ENCODE data around the gene ADAMTS17. TPM values are rescaled to one million over a fixed set of nuclear protein-coding genes. Genes with fewer than 3 reads are reported as not detected.

The ADAMTS17 gene
- total RNA-seq (10 to 100 TPM; 19.7 to 20.6 TPM), polyA plus RNA-seq (ENCODE audit: insufficient read length in 2 of 2) (10 to 100 TPM; 10.5 to 16.1 TPM)
- long read RNA-seq, donor 1: 0 reads
- long read RNA-seq, donor 2: 0 reads
- long read RNA-seq, donor 3: 0 reads
- long read RNA-seq, donor 4: 0 reads

- no peaks in the 10 kb centered on the region for H3K9me3 ChIP-seq (ENCODE audit: control insufficient read depth, insufficient read depth, low read length)
- peak within 1 kb of the TSS; percentile 58 for H3K4me3 ChIP-seq (ENCODE audit: low read depth, low read length)
- peaks cover 5% of the 10 kb centered on the region for H3K27me3 ChIP-seq (ENCODE audit: control insufficient read depth, insufficient read depth, low read length)
- H3K4me1 ChIP-seq (ENCODE audit: control insufficient read depth, insufficient read depth, low read length): peaks cover 15% of the 10 kb centered on the region
- WGBS (ENCODE audit: insufficient coverage): under 1% methylated on average over 46 of the region's 59 CpGs
- DNase-seq (ENCODE audit: low read depth in 4 of 6, low spot score in 6 of 6): peak; percentile 90 to 99 (median 93)
- H3K36me3 ChIP-seq (ENCODE audit: control insufficient read depth, insufficient read depth, low read length): no peaks in the 10 kb centered on the region
- H3K27ac ChIP-seq (ENCODE audit: low read depth, low read length): no peak within 1 kb of the TSS
Observed at GRCh38 chr15:100341750-100342560, at the start of gene ADAMTS17. Gene ADAMTS17 (minus strand): TSS chr15:100341975. CDS start chr15:100341899, 76 bp downstream.

- H3K27ac ChIP-seq (ENCODE audit: low read depth, low read length): no peak overlapping the region
- H3K27me3 ChIP-seq (ENCODE audit: control insufficient read depth, insufficient read depth, low read length): no peaks in the 10 kb centered on the region
- peaks cover 17% of the 10 kb centered on the region for H3K9me3 ChIP-seq (ENCODE audit: control insufficient read depth, insufficient read depth, low read length)
- no peaks in the 10 kb centered on the region for H3K4me1 ChIP-seq (ENCODE audit: control insufficient read depth, insufficient read depth, low read length)
- no peak overlapping the region for H3K4me3 ChIP-seq (ENCODE audit: low read depth, low read length)
- H3K36me3 ChIP-seq (ENCODE audit: control insufficient read depth, insufficient read depth, low read length): no peaks in the 10 kb centered on the region
- DNase-seq (ENCODE audit: low read depth in 4 of 6, low spot score in 6 of 6): no peak
- 80% methylated on average over 1 of the region's 3 CpGs for WGBS (ENCODE audit: insufficient coverage)
Observed at GRCh38 chr15:100385300-100386050, 43.7 kb upstream of the ADAMTS17 start.

- Histone ChIP-seq H3K36me3 (ENCODE audit: control insufficient read depth, insufficient read depth, low read length) (no peaks in the 10 kb centered on the region), H3K27ac (ENCODE audit: low read depth, low read length) (no peak overlapping the region), H3K9me3 (ENCODE audit: control insufficient read depth, insufficient read depth, low read length) (peaks cover 14% of the 10 kb centered on the region), H3K4me3 (ENCODE audit: low read depth, low read length) (no peak overlapping the region), H3K4me1 (ENCODE audit: control insufficient read depth, insufficient read depth, low read length) (no peaks in the 10 kb centered on the region), H3K27me3 (ENCODE audit: control insufficient read depth, insufficient read depth, low read length) (no peaks in the 10 kb centered on the region)
- DNase-seq (ENCODE audit: low read depth in 4 of 6, low spot score in 6 of 6): no peak
- 78% methylated on average over 10 of the region's 10 CpGs for WGBS (ENCODE audit: insufficient coverage)
Observed at GRCh38 chr15:100384108-100384410, 42.3 kb upstream of the ADAMTS17 start.

GRCh38 chr15:100383302-100384107 is 41.7 kb upstream of the ADAMTS17 start:
- Histone ChIP-seq H3K9me3 (ENCODE audit: control insufficient read depth, insufficient read depth, low read length) (peaks cover 12% of the 10 kb centered on the region), H3K4me1 (ENCODE audit: control insufficient read depth, insufficient read depth, low read length) (no peaks in the 10 kb centered on the region), H3K27ac (ENCODE audit: low read depth, low read length) (no peak overlapping the region), H3K36me3 (ENCODE audit: control insufficient read depth, insufficient read depth, low read length) (no peaks in the 10 kb centered on the region), H3K4me3 (ENCODE audit: low read depth, low read length) (no peak overlapping the region), H3K27me3 (ENCODE audit: control insufficient read depth, insufficient read depth, low read length) (no peaks in the 10 kb centered on the region)
- peak in 4 of 6 donors; percentile 3 to 47 (median 12) for DNase-seq (ENCODE audit: low read depth in 4 of 6, low spot score in 6 of 6)
- 12% methylated on average over 3 of the region's 3 CpGs for WGBS (ENCODE audit: insufficient coverage)

GRCh38 chr15:100373942-100374341 is 32.2 kb upstream of the ADAMTS17 start:
- Histone ChIP-seq H3K27ac (ENCODE audit: low read depth, low read length) (no peak overlapping the region), H3K4me1 (ENCODE audit: control insufficient read depth, insufficient read depth, low read length) (peaks cover 5% of the 10 kb centered on the region), H3K27me3 (ENCODE audit: control insufficient read depth, insufficient read depth, low read length) (peaks cover 25% of the 10 kb centered on the region), H3K9me3 (ENCODE audit: control insufficient read depth, insufficient read depth, low read length) (no peaks in the 10 kb centered on the region), H3K4me3 (ENCODE audit: low read depth, low read length) (no peak overlapping the region), H3K36me3 (ENCODE audit: control insufficient read depth, insufficient read depth, low read length) (no peaks in the 10 kb centered on the region)
- 43% methylated on average over 3 of the region's 8 CpGs for WGBS (ENCODE audit: insufficient coverage)
- DNase-seq (ENCODE audit: low read depth in 4 of 6, low spot score in 6 of 6): no peak

- H3K9me3 ChIP-seq (ENCODE audit: control insufficient read depth, insufficient read depth, low read length): no peaks in the 10 kb centered on the region
- H3K27me3 ChIP-seq (ENCODE audit: control insufficient read depth, insufficient read depth, low read length): peaks cover 25% of the 10 kb centered on the region
- peak in 1 of 6 donors; percentile 28 for DNase-seq (ENCODE audit: low read depth in 4 of 6, low spot score in 6 of 6)
- no peak overlapping the region for H3K27ac ChIP-seq (ENCODE audit: low read depth, low read length)
- 1% methylated on average over 75 of the region's 82 CpGs for WGBS (ENCODE audit: insufficient coverage)
- no peak overlapping the region for H3K4me3 ChIP-seq (ENCODE audit: low read depth, low read length)
- H3K4me1 ChIP-seq (ENCODE audit: control insufficient read depth, insufficient read depth, low read length): peaks cover 5% of the 10 kb centered on the region
- no peaks in the 10 kb centered on the region for H3K36me3 ChIP-seq (ENCODE audit: control insufficient read depth, insufficient read depth, low read length)
Observed at GRCh38 chr15:100373120-100373896, 31.5 kb upstream of the ADAMTS17 start.

- H3K4me3 ChIP-seq (ENCODE audit: low read depth, low read length): no peak overlapping the region
- no peaks in the 10 kb centered on the region for H3K36me3 ChIP-seq (ENCODE audit: control insufficient read depth, insufficient read depth, low read length)
- 24% methylated on average over 9 of the region's 9 CpGs for WGBS (ENCODE audit: insufficient coverage)
- peaks cover 25% of the 10 kb centered on the region for H3K27me3 ChIP-seq (ENCODE audit: control insufficient read depth, insufficient read depth, low read length)
- H3K27ac ChIP-seq (ENCODE audit: low read depth, low read length): no peak overlapping the region
- H3K4me1 ChIP-seq (ENCODE audit: control insufficient read depth, insufficient read depth, low read length): peaks cover 5% of the 10 kb centered on the region
- H3K9me3 ChIP-seq (ENCODE audit: control insufficient read depth, insufficient read depth, low read length): no peaks in the 10 kb centered on the region
- peak in 1 of 6 donors; percentile 60 for DNase-seq (ENCODE audit: low read depth in 4 of 6, low spot score in 6 of 6)
Observed at GRCh38 chr15:100372739-100373119, 31.0 kb upstream of the ADAMTS17 start.

- no peaks in the 10 kb centered on the region for H3K27me3 ChIP-seq (ENCODE audit: control insufficient read depth, insufficient read depth, low read length)
- DNase-seq (ENCODE audit: low read depth in 4 of 6, low spot score in 6 of 6): no peak
- H3K36me3 ChIP-seq (ENCODE audit: control insufficient read depth, insufficient read depth, low read length): no peaks in the 10 kb centered on the region
- no peaks in the 10 kb centered on the region for H3K9me3 ChIP-seq (ENCODE audit: control insufficient read depth, insufficient read depth, low read length)
- peaks cover 2% of the 10 kb centered on the region for H3K4me1 ChIP-seq (ENCODE audit: control insufficient read depth, insufficient read depth, low read length)
- 80% methylated on average over 1 of the region's 2 CpGs for WGBS (ENCODE audit: insufficient coverage)
- H3K27ac ChIP-seq (ENCODE audit: low read depth, low read length): no peak overlapping the region
- H3K4me3 ChIP-seq (ENCODE audit: low read depth, low read length): no peak overlapping the region
Observed at GRCh38 chr15:100355342-100355741, 13.6 kb upstream of the ADAMTS17 start.

GRCh38 chr15:100353449-100353848 is 11.7 kb upstream of the ADAMTS17 start:
- no CpG with 5 or more reads among the region's 3 CpGs for WGBS (ENCODE audit: insufficient coverage)
- Histone ChIP-seq H3K27ac (ENCODE audit: low read depth, low read length) (no peak overlapping the region), H3K4me3 (ENCODE audit: low read depth, low read length) (no peak overlapping the region), H3K27me3 (ENCODE audit: control insufficient read depth, insufficient read depth, low read length) (no peaks in the 10 kb centered on the region), H3K4me1 (ENCODE audit: control insufficient read depth, insufficient read depth, low read length) (peaks cover 15% of the 10 kb centered on the region), H3K36me3 (ENCODE audit: control insufficient read depth, insufficient read depth, low read length) (no peaks in the 10 kb centered on the region), H3K9me3 (ENCODE audit: control insufficient read depth, insufficient read depth, low read length) (no peaks in the 10 kb centered on the region)
- no peak for DNase-seq (ENCODE audit: low read depth in 4 of 6, low spot score in 6 of 6)

Measured in spinal cord (tissue), 10 donors.